Stomach smooth muscle (tissue), 2 donors: ENCODE results near the gene BTG1.

Experiments
- H3K27ac ChIP-seq: one replicate; pipeline ENCODE4 v1.7.0; 2013; ENCODE audit warnings: mild to moderate bottlenecking, low read length, inconsistent platforms
- H3K27me3 ChIP-seq, 2 donors: one replicate each; pipeline ENCODE4 v1.7.0; 2013; ENCODE audit warnings: low read length in 2 of 2; ENCODE audit not compliant: insufficient read depth in 2 of 2, control insufficient read depth in 1 of 2
- H3K36me3 ChIP-seq, 2 donors: one replicate each; pipeline ENCODE4 v1.7.0; 2013; ENCODE audit warnings: low read length in 2 of 2; ENCODE audit not compliant: control insufficient read depth in 2 of 2, insufficient read depth in 2 of 2
- H3K4me1 ChIP-seq: one replicate; pipeline ENCODE4 v1.7.0; 2013; ENCODE audit warnings: low read length; ENCODE audit not compliant: control insufficient read depth, insufficient read depth
- H3K4me3 ChIP-seq, 2 donors: one replicate each; pipeline ENCODE4 v1.7.0; 2013; ENCODE audit warnings: low read length in 2 of 2
- H3K9ac ChIP-seq, 2 donors: one replicate each; pipeline ENCODE4 v1.7.0; 2013; ENCODE audit warnings: low read length in 2 of 2, mild to moderate bottlenecking in 1 of 2
- H3K9me3 ChIP-seq, 2 donors: one replicate each; pipeline ENCODE4 v1.7.0; 2013; ENCODE audit warnings: low read length in 2 of 2; ENCODE audit not compliant: control insufficient read depth in 2 of 2
- donor health status: healthy.
- donor health status: Pancreatic carcinoma.

BTG1 gene

GRCh38 chr12:92145731-92146496 is at the start of gene BTG1:
TSS of gene BTG1 (minus strand) at chr12:92145846. CDS start at chr12:92145535, 311 bp downstream.
- peaks cover 4% of the 10 kb centered on the region in 2 donors for H3K36me3 ChIP-seq
- peak within 1 kb of the TSS; percentile 93 for H3K27ac ChIP-seq
- H3K27me3 ChIP-seq: no peaks in the 10 kb centered on the region
- no peaks in the 10 kb centered on the region for H3K4me1 ChIP-seq
- H3K9me3 ChIP-seq: no peaks in the 10 kb centered on the region
- peak within 1 kb of the TSS; percentile 94 to 99 for H3K4me3 ChIP-seq
- peak within 1 kb of the TSS; percentile 86 to 97 for H3K9ac ChIP-seq

GRCh38 chr12:92194561-92194960 is 48.9 kb upstream of the BTG1 start:
- Histone ChIP-seq H3K27ac (no peak overlapping the region), H3K36me3 (no peaks in the 10 kb centered on the region), H3K4me3 (no peak overlapping the region), H3K27me3 (no peaks in the 10 kb centered on the region), H3K9ac (no peak overlapping the region), H3K9me3 (no peaks in the 10 kb centered on the region), H3K4me1 (no peaks in the 10 kb centered on the region)

- Histone ChIP-seq H3K27me3 (no peaks in the 10 kb centered on the region), H3K4me3 (no peak overlapping the region), H3K27ac (no peak overlapping the region), H3K9me3 (no peaks in the 10 kb centered on the region), H3K9ac (no peak overlapping the region), H3K36me3 (no peaks in the 10 kb centered on the region), H3K4me1 (no peaks in the 10 kb centered on the region)
These were observed 48.2 kb upstream of the BTG1 start for GRCh38 chr12:92193846-92194245.

GRCh38 chr12:92193063-92193462 is 47.4 kb upstream of the BTG1 start:
- Histone ChIP-seq H3K4me1 (no peaks in the 10 kb centered on the region), H3K4me3 (no peak overlapping the region), H3K36me3 (no peaks in the 10 kb centered on the region), H3K27ac (no peak overlapping the region), H3K9ac (no peak overlapping the region), H3K27me3 (no peaks in the 10 kb centered on the region), H3K9me3 (no peaks in the 10 kb centered on the region)

GRCh38 chr12:92192360-92192759 is 46.7 kb upstream of the BTG1 start:
- no peak overlapping the region for H3K4me3 ChIP-seq
- no peaks in the 10 kb centered on the region for H3K27me3 ChIP-seq
- H3K9ac ChIP-seq: no peak overlapping the region
- no peaks in the 10 kb centered on the region for H3K36me3 ChIP-seq
- no peak overlapping the region for H3K27ac ChIP-seq
- no peaks in the 10 kb centered on the region for H3K4me1 ChIP-seq
- H3K9me3 ChIP-seq: no peaks in the 10 kb centered on the region

DNA sequence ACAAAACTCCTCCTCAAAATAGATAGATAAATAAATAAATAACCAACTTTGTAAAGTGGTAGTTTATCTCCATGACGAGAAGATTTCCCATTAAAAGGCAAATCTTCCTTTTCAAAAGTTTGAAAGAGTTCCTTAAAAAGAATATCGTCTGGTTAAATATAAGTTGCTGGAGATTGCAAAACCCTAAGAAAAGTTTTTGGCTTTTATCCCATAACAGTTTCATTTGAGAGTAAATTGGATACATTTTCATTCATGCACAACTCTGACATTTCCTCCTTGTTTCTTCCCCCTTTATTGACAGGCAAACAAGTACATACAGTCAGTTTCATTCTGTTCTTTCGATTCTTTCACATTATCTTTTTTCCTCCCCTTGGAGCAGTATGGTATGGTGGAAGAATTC is 45.4 kb upstream of the BTG1 start:
- no peak overlapping the region for H3K27ac ChIP-seq
- H3K27me3 ChIP-seq: no peaks in the 10 kb centered on the region
- H3K36me3 ChIP-seq: no peaks in the 10 kb centered on the region
- no peak overlapping the region for H3K4me3 ChIP-seq
- H3K9ac ChIP-seq: no peak overlapping the region
- no peaks in the 10 kb centered on the region for H3K9me3 ChIP-seq
- no peaks in the 10 kb centered on the region for H3K4me1 ChIP-seq

- Histone ChIP-seq H3K9me3 (peaks cover 0 to 3% of the 10 kb centered on the region in 2 donors), H3K9ac (no peak overlapping the region), H3K4me1 (no peaks in the 10 kb centered on the region), H3K4me3 (no peak overlapping the region), H3K27me3 (no peaks in the 10 kb centered on the region), H3K27ac (no peak overlapping the region), H3K36me3 (no peaks in the 10 kb centered on the region)
These were observed 43.0 kb upstream of the BTG1 start for GRCh38 chr12:92188517-92189188.

GRCh38 chr12:92186038-92186470 is 40.4 kb upstream of the BTG1 start:
- Histone ChIP-seq H3K9ac (no peak overlapping the region), H3K9me3 (peaks cover 0 to 3% of the 10 kb centered on the region in 2 donors), H3K27me3 (no peaks in the 10 kb centered on the region), H3K36me3 (no peaks in the 10 kb centered on the region), H3K4me1 (no peaks in the 10 kb centered on the region), H3K27ac (no peak overlapping the region), H3K4me3 (no peak overlapping the region)

- no peaks in the 10 kb centered on the region for H3K27me3 ChIP-seq
- H3K27ac ChIP-seq: no peak overlapping the region
- H3K9me3 ChIP-seq: peaks cover 0 to 3% of the 10 kb centered on the region in 2 donors
- H3K4me1 ChIP-seq: no peaks in the 10 kb centered on the region
- H3K9ac ChIP-seq: no peak overlapping the region
- no peak overlapping the region for H3K4me3 ChIP-seq
- no peaks in the 10 kb centered on the region for H3K36me3 ChIP-seq
These were observed 39.4 kb upstream of the BTG1 start for GRCh38 chr12:92185052-92185451.

DNA sequence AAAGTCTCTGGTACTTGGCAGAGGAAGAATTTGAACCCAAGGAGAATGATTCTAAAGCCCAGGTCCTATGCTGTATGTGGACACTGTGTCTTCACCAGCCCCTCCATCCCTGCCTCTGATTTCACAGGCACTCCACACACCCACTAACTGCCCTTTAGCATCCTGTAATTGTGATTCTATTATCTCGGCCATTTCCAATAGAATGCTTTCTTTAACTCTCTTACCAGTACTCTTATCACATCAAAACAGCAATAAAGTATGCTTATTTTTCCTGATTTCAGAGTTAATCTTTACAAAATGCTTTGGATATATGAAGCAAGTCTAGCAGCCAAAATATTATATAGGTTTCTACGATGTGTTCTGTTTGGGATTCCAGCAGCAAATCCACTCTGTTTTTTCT is 37.9 kb upstream of the BTG1 start:
- no peaks in the 10 kb centered on the region for H3K4me1 ChIP-seq
- no peak overlapping the region for H3K4me3 ChIP-seq

DNA sequence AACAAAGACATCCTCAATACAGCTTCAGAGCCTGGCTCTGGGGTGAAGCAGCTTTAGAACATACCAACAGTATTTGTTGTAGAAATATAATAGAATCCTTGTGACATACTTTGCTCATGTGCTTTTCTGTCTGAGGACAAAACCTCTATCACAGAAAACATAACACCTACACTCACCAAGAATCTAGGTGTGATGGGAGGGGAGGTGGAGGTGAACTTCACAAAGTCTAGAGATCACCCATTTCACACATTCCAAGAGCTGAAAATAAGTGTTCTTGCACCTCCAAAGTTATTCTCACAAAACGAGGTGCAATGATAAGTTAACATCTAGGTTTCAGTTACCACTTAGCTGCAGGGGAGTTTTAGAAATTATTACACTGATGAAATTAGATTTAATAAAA is 32.7 kb upstream of the BTG1 start:
- Histone ChIP-seq H3K27ac (no peak overlapping the region), H3K36me3 (no peaks in the 10 kb centered on the region), H3K9ac (no peak overlapping the region), H3K4me3 (no peak overlapping the region), H3K4me1 (no peaks in the 10 kb centered on the region), H3K27me3 (no peaks in the 10 kb centered on the region), H3K9me3 (no peaks in the 10 kb centered on the region)

More for the DNA sequence above, 37.9 kb upstream of the BTG1 start:
- Histone ChIP-seq H3K27me3 (no peaks in the 10 kb centered on the region), H3K27ac (no peak overlapping the region), H3K9me3 (peaks cover 0 to 3% of the 10 kb centered on the region in 2 donors), H3K9ac (no peak overlapping the region), H3K36me3 (no peaks in the 10 kb centered on the region)
